ENCODE results near the gene PELI2. TPM values are rescaled to one million over a fixed set of nuclear protein-coding genes. Genes with fewer than 3 reads are reported as not detected.

Gene PELI2
- total RNA-seq, 1 donor from 2014 or later: 27.2 TPM

- H3K27ac Mint-ChIP-seq: no peak overlapping the region
- H3K27me3 ChIP-seq: no peaks in the 10 kb centered on the region
- TF ChIP-seq, protein P1, sequence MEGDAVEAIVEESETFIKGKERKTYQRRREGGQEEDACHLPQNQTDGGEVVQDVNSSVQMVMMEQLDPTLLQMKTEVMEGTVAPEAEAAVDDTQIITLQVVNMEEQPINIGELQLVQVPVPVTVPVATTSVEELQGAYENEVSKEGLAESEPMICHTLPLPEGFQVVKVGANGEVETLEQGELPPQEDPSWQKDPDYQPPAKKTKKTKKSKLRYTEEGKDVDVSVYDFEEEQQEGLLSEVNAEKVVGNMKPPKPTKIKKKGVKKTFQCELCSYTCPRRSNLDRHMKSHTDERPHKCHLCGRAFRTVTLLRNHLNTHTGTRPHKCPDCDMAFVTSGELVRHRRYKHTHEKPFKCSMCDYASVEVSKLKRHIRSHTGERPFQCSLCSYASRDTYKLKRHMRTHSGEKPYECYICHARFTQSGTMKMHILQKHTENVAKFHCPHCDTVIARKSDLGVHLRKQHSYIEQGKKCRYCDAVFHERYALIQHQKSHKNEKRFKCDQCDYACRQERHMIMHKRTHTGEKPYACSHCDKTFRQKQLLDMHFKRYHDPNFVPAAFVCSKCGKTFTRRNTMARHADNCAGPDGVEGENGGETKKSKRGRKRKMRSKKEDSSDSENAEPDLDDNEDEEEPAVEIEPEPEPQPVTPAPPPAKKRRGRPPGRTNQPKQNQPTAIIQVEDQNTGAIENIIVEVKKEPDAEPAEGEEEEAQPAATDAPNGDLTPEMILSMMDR (IDR thresholded peaks at IDR 0.05): no peak
- TF ChIP-seq EZH2 (IDR thresholded peaks at IDR 0.05) (no peak), EZH2phosphoT487 (IDR thresholded peaks at IDR 0.05) (no peak)
- peaks cover 2% of the 10 kb centered on the region for H3K27me3 Mint-ChIP-seq (ENCODE audit: insufficient read depth, low read depth)
- no peaks in the 10 kb centered on the region for H3K4me1 ChIP-seq
- no peak overlapping the region for H3K4me3 ChIP-seq
- H3F3A ChIP-seq (ENCODE audit: low read depth): no peaks in the 10 kb centered on the region
- no peaks in the 10 kb centered on the region for H3K36me3 ChIP-seq
- H3K36me3 Mint-ChIP-seq: peaks cover 4% of the 10 kb centered on the region
- H3K9me3 Mint-ChIP-seq: peaks cover 7% of the 10 kb centered on the region
- H3K79me2 ChIP-seq (ENCODE audit: low read depth): no peaks in the 10 kb centered on the region
- H2AFZ ChIP-seq (replicated peaks): no peak overlapping the region
- H3K27ac ChIP-seq: no peak overlapping the region
- no peak overlapping the region for H3K4me2 ChIP-seq
- H3K9ac ChIP-seq: no peak overlapping the region
- H3K4me3 Mint-ChIP-seq: no peak overlapping the region
- H3K9me3 ChIP-seq (ENCODE audit: low read depth): no peaks in the 10 kb centered on the region
- DNase-seq (ENCODE audit: low spot score): no peak
- H4K20me1 ChIP-seq (ENCODE audit: low read depth): no peaks in the 10 kb centered on the region
- H3K4me1 Mint-ChIP-seq: no peaks in the 10 kb centered on the region
These were observed 155.7 kb downstream of the PELI2 start for GRCh38 chr14:56273951-56274350.

GRCh38 chr14:56274556-56274955 is 156.3 kb downstream of the PELI2 start:
- Histone ChIP-seq H3K79me2 (ENCODE audit: low read depth) (no peaks in the 10 kb centered on the region), H3K9ac (no peak overlapping the region), H3K9me3 (ENCODE audit: low read depth) (no peaks in the 10 kb centered on the region), H3F3A (ENCODE audit: low read depth) (no peaks in the 10 kb centered on the region), H3K27me3 (no peaks in the 10 kb centered on the region), H4K20me1 (ENCODE audit: low read depth) (no peaks in the 10 kb centered on the region), H3K4me3 (no peak overlapping the region), H3K4me1 (no peaks in the 10 kb centered on the region), H3K27ac (no peak overlapping the region), H2AFZ (replicated peaks) (no peak overlapping the region), H3K4me2 (no peak overlapping the region), H3K36me3 (no peaks in the 10 kb centered on the region)
- Mint-ChIP-seq H3K4me1 (no peaks in the 10 kb centered on the region), H3K36me3 (peaks cover 4% of the 10 kb centered on the region), H3K9me3 (peaks cover 7% of the 10 kb centered on the region), H3K27ac (no peak overlapping the region), H3K27me3 (ENCODE audit: insufficient read depth, low read depth) (peaks cover 2% of the 10 kb centered on the region), H3K4me3 (no peak overlapping the region)
- DNase-seq (ENCODE audit: low spot score): no peak
- TF ChIP-seq EZH2 (IDR thresholded peaks at IDR 0.05): no peak
- no peak for TF ChIP-seq EZH2phosphoT487 (IDR thresholded peaks at IDR 0.05)
- TF ChIP-seq, protein P1 (IDR thresholded peaks at IDR 0.05): no peak

GRCh38 chr14:56276108-56276507 is 157.9 kb downstream of the PELI2 start:
- Histone ChIP-seq H3K4me3 (no peak overlapping the region), H3K9me3 (ENCODE audit: low read depth) (no peaks in the 10 kb centered on the region), H2AFZ (replicated peaks) (no peak overlapping the region), H3K79me2 (ENCODE audit: low read depth) (no peaks in the 10 kb centered on the region), H3K36me3 (no peaks in the 10 kb centered on the region), H3K4me2 (no peak overlapping the region), H3F3A (ENCODE audit: low read depth) (no peaks in the 10 kb centered on the region), H4K20me1 (ENCODE audit: low read depth) (no peaks in the 10 kb centered on the region), H3K9ac (no peak overlapping the region), H3K4me1 (no peaks in the 10 kb centered on the region), H3K27ac (no peak overlapping the region), H3K27me3 (no peaks in the 10 kb centered on the region)
- Mint-ChIP-seq H3K9me3 (peaks cover 7% of the 10 kb centered on the region), H3K4me1 (no peaks in the 10 kb centered on the region), H3K4me3 (no peak overlapping the region), H3K27me3 (ENCODE audit: insufficient read depth, low read depth) (peaks cover 2% of the 10 kb centered on the region), H3K36me3 (peaks cover 7% of the 10 kb centered on the region), H3K27ac (no peak overlapping the region)
- TF ChIP-seq EZH2phosphoT487 (IDR thresholded peaks at IDR 0.05): no peak
- TF ChIP-seq, protein P1 (IDR thresholded peaks at IDR 0.05): no peak
- no peak for TF ChIP-seq EZH2 (IDR thresholded peaks at IDR 0.05)
- DNase-seq (ENCODE audit: low spot score): no peak

Measured in neural progenitor cell (in vitro differentiated cells).